Endothelial cell of umbilical vein (primary cell): ENCODE results near the gene TSPAN9. TPM values are rescaled to one million over a fixed set of nuclear protein-coding genes. Genes with fewer than 3 reads are reported as not detected.

Experiments used
- Bru-seq: library from RNA; stranded (reverse); fragments of 400-500 nt; gene quantifications from one replicate; lab custom pipeline; 2021; lab: Mats Ljungman, UMichigan
- BruChase-seq, 2 experiments: library from RNA; stranded (reverse); fragments of 400-500 nt; gene quantifications; one replicate each; lab custom pipeline; 2021; lab: Mats Ljungman, UMichigan
- BruUV-seq: library from RNA; stranded (reverse); fragments of 400-500 nt; replicated peaks from 2 replicates; lab custom pipeline; 2021; lab: Mats Ljungman, UMichigan
- CTCF ChIA-PET: fragments of 300-600, 350-600 bp; sonication (Branson Sonifier 250); formaldehyde crosslinking; loops from one replicate; lab custom pipeline; 2021; ENCODE audit warnings: antibody characterized with exemption, inconsistent platforms; lab: Charles Lee
- POLR2A ChIA-PET: fragments of 300-600, 350-600 bp; sonication (Branson Sonifier 250); formaldehyde crosslinking; loops from one replicate; lab custom pipeline; 2021; ENCODE audit warnings: antibody characterized with exemption, inconsistent platforms; lab: Charles Lee
- DNase-seq: peaks from one replicate; pipeline ENCODE4 v3.0.0-alpha.2; 2011; ENCODE audit warnings: low read depth, low spot score
- FAIRE-seq: peaks from 2 replicates; lab custom pipeline; 2011; peaks lifted over from hg19 to GRCh38; lab: Jason Lieb, UNC
- H2AFZ ChIP-seq: 2 replicates; pipeline ENCODE4 v1.6.0; 2012; ENCODE audit warnings: low read depth, low read length, control low read depth, inconsistent platforms
- H3K27ac ChIP-seq: 2 replicates; pipeline ENCODE4 v1.5.1; 2011; ENCODE audit warnings: low read depth, mild to moderate bottlenecking, control low read depth, low read length, moderate library complexity; ENCODE audit not compliant: insufficient read depth
- H3K27me3 ChIP-seq, 2 experiments: 2 replicates each; pipeline versions ENCODE4 v1.6.0 to v1.6.1; 2011; ENCODE audit warnings: low read length in 2 of 2, mixed read lengths in 1 of 2; ENCODE audit not compliant: control insufficient read depth in 2 of 2, insufficient read depth in 2 of 2
- H3K36me3 ChIP-seq, 2 experiments: 2 replicates in 1 of 2; 3 replicates in 1 of 2; pipeline ENCODE4 v1.5.1; 2011; ENCODE audit warnings: low read length in 2 of 2, mild to moderate bottlenecking in 1 of 2, moderate library complexity in 1 of 2; ENCODE audit not compliant: control insufficient read depth in 2 of 2, insufficient read depth in 2 of 2; ENCODE audit errors: extremely low read depth in 1 of 2
- H3K4me1 ChIP-seq: 3 replicates; pipeline ENCODE4 v1.5.1; 2011; ENCODE audit warnings: mild to moderate bottlenecking, low read length; ENCODE audit not compliant: control insufficient read depth, insufficient read depth; ENCODE audit errors: extremely low read depth
- H3K4me2 ChIP-seq: 2 replicates; pipeline ENCODE4 v1.6.1; 2011; ENCODE audit warnings: low read length, control low read depth, mixed read lengths; ENCODE audit not compliant: insufficient read depth
- H3K4me3 ChIP-seq, 3 experiments: fragments of 200-600 bp in 1 of 3; sonication (generic), shearing (Covaris generic) in 1 of 3; replicated peaks in 1 of 3; 2 replicates each; pipeline ENCODE4 v1.5.1; 2011 to 2016; ENCODE audit warnings: control low read depth in 3 of 3, low read length in 3 of 3, mild to moderate bottlenecking in 2 of 3, inconsistent platforms in 1 of 3, low read depth in 1 of 3, moderate library complexity in 1 of 3; ENCODE audit not compliant: insufficient read depth in 1 of 3
- H3K79me2 ChIP-seq: 2 replicates; pipeline ENCODE4 v1.6.0; 2012; ENCODE audit warnings: low read length, inconsistent platforms; ENCODE audit not compliant: control insufficient read depth, insufficient read depth
- H3K9ac ChIP-seq: replicated peaks from 2 replicates; pipeline ENCODE3; 2011; ENCODE audit warnings: low read length, control low read depth; ENCODE audit not compliant: insufficient read depth; ENCODE audit errors: extremely low read depth
- H3K9me1 ChIP-seq: replicated peaks from 3 replicates; pipeline ENCODE4 v1.6.0; 2011; ENCODE audit warnings: mild to moderate bottlenecking, low read length; ENCODE audit not compliant: control insufficient read depth, insufficient read depth; ENCODE audit errors: extremely low read depth
- H3K9me3 ChIP-seq: replicated peaks from 2 replicates; pipeline ENCODE4 v1.5.1; 2012; ENCODE audit warnings: low read length, inconsistent platforms; ENCODE audit not compliant: control insufficient read depth, insufficient read depth
- H4K20me1 ChIP-seq: replicated peaks from 2 replicates; pipeline ENCODE3; 2011; ENCODE audit warnings: mild to moderate bottlenecking, low read length; ENCODE audit not compliant: control insufficient read depth, insufficient read depth; ENCODE audit errors: extremely low read depth
- CTCF ChIP-seq, 2 donors: IDR thresholded peaks; 1 replicate in 1 of 2; 2 replicates in 1 of 2; pipeline ENCODE4 v1.5.1; 2011; ENCODE audit warnings: low read length in 2 of 2, mild to moderate bottlenecking in 2 of 2, moderate library complexity in 2 of 2, control low read depth in 1 of 2, inconsistent platforms in 1 of 2, low read depth in 1 of 2; ENCODE audit not compliant: insufficient read depth in 1 of 2; ENCODE audit errors: extremely low read depth in 1 of 2
- EZH2 ChIP-seq: IDR thresholded peaks from 2 replicates; pipeline ENCODE4 v1.6.1; 2012; ENCODE audit warnings: borderline replicate concordance, low read depth, mild to moderate bottlenecking, moderate library complexity, low read length, inconsistent platforms; ENCODE audit not compliant: severe bottlenecking
- FOS ChIP-seq: IDR thresholded peaks from 2 replicates; pipeline ENCODE4 v1.6.1; 2011; ENCODE audit warnings: mild to moderate bottlenecking, low read length, moderate library complexity, borderline replicate concordance; ENCODE audit not compliant: insufficient read depth
- GATA2 ChIP-seq: IDR thresholded peaks from 2 replicates; pipeline ENCODE4 v1.7.0; 2011; ENCODE audit warnings: low read depth, mild to moderate bottlenecking, moderate library complexity, mixed read lengths, low read length; ENCODE audit not compliant: insufficient read length, insufficient read depth
- JUN ChIP-seq: IDR thresholded peaks from 2 replicates; pipeline ENCODE4 v1.6.1; 2011; ENCODE audit warnings: borderline replicate concordance, low read depth; ENCODE audit not compliant: insufficient read length, insufficient read depth
- MAX ChIP-seq: IDR thresholded peaks from 2 replicates; pipeline ENCODE4 v1.6.1; 2011; ENCODE audit not compliant: insufficient read depth, insufficient read length
- MYC ChIP-seq: IDR thresholded peaks from one replicate; pipeline ENCODE4 v1.6.1; 2011; ENCODE audit warnings: mild to moderate bottlenecking, low read depth, low read length
- POLR2A ChIP-seq: IDR thresholded peaks from 2 replicates; pipeline ENCODE4 v1.6.1; 2012; ENCODE audit warnings: low read depth, mild to moderate bottlenecking, control low read depth, low read length
- POLR2AphosphoS5 ChIP-seq: IDR thresholded peaks from 2 replicates; pipeline ENCODE4 v1.6.1; 2012; ENCODE audit warnings: low read depth, mild to moderate bottlenecking, control low read depth, low read length, moderate library complexity; ENCODE audit not compliant: insufficient read depth
- dilution Hi-C: fragments of 300-500 bp; cut with MboI; formaldehyde crosslinking; loops from one replicate; pipeline ENCODE4 v1.15.0; 2019; ENCODE audit warnings: low sequenced_read_pairs; ENCODE audit not compliant: extremely low pct_ligation_motif_present
- intact Hi-C: fragments of 100-400 bp; cut with micrococcal nuclease; formaldehyde crosslinking; loops from one replicate; pipeline ENCODE4 v1.10.0; 2022
- long read RNA-seq: library from polyadenylated mRNA; stranded (forward); transcript quantifications from one replicate; pipeline ENCODE4 v2.0.0, GENCODE V29; 2021
- polyA minus RNA-seq, 3 experiments: library from RNA; depleted of rRNA, polyadenylated mRNA; stranded (reverse); fragments of >200 nt; gene quantifications; 1 replicate in 1 of 3; 2 replicates in 2 of 3; pipeline ENCODE4 v1.2.3, GENCODE V29; 2011
- polyA plus RNA-seq, 4 experiments: library from polyadenylated mRNA; depleted of rRNA in 3 of 4; stranded (reverse) in 3 of 4; unstranded in 1 of 4; fragments of >200 nt; gene quantifications; 2 replicates each; pipeline versions ENCODE4 v1.2.1 to v1.2.3, GENCODE V29; 2011 to 2012; ENCODE audit warnings: missing spikeins in 1 of 4
- total RNA-seq: library from RNA; stranded (reverse); gene quantifications from 2 replicates; pipeline ENCODE4 v1.2.3, GENCODE V29; 2021

The TSPAN9 gene
- total RNA-seq (55.1 and 66.8 TPM in 2 replicates), polyA plus RNA-seq (43.3 and 46.8 TPM in 2 replicates), polyA minus RNA-seq (74.6 and 116 TPM in 2 replicates), Bru-seq, nascent RNA (percentile 67 among the genes with signal in this experiment), BruChase-seq, experiment 1, labeled RNA remaining after a 6-hour chase (percentile 75 among the genes with signal in this experiment), BruChase-seq, experiment 2, labeled RNA remaining after a 2-hour chase (percentile 75 among the genes with signal in this experiment)
- 48.4 and 54.9 TPM in 2 replicates for polyA plus RNA-seq (2011; cell fraction: cytosol; rRNA removed)
- polyA plus RNA-seq (2011; cell fraction: nucleus; rRNA removed) = 58.7 and 68.7 TPM in 2 replicates
- 39.4 and 63.3 TPM in 2 replicates for polyA plus RNA-seq (2012)
- 1.0 TPM for polyA minus RNA-seq (2011; cell fraction: cytosol; rRNA and poly(A)+ RNA removed)
- polyA minus RNA-seq (2011; cell fraction: nucleus; rRNA and poly(A)+ RNA removed) = 25.0 and 34.3 TPM in 2 replicates
- long read RNA-seq, full-length matches to known transcripts = 32 of 55 reads
- long read RNA-seq, partial matches to known transcripts = 2 of 55 reads
- long read RNA-seq, other reads (novel, unspliced or antisense) = 21 of 55 reads

DNA sequence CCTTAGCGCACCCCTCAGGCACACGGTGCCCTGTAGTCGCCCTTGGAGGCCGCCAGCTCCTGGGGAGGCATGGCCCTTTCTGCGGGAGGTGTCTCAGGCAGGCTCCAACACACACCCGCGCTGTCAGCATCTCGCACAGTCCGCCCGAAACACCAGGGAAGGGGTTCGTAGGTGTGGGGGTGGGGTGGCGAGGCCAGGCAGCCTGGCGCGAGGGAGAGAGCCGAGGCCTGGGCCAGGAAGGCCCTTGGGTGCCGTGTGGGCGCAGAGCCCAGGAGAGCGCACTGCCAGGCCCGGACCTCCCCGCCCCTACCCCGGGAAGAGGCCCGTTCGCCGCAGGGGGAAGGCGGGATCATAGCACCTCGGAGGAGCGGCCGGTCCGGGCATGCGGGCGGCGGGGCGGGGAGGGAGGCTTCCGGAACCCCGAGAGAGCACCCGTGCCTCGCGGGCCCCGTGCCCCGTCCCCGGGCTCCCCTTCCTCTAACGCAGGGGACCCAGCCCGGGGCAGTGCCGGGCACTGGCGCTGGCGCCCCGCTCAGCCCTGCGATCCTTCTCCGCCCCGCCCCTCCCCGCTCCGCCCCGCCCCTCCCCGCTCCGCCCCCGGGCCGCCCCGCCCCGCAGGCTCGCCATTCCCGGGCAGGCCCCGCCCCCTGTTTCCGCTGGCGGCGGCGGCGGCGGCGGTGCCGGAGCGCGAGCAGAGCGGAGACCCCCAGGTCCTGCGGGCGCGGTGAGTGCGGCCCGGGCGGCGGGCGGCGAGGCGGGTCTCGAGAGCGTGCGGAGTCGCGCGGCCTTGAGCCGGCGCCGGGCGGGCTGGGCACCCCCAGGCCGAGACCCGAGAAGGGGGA, at the start of gene TSPAN9:
TSS of gene TSPAN9 (plus strand) at position 650 of the 842 bp plus-strand sequence. CDS start 123,815 bp downstream, outside the sequence.
- Histone ChIP-seq H3K4me3 (peak within 1 kb of the TSS; percentile 60 to 82 (median 80)), H3K4me1 (peaks cover 20% of the 10 kb centered on the region), H3K4me2 (peak within 1 kb of the TSS; percentile 97), H2AFZ (peak within 1 kb of the TSS; percentile 67), H3K27me3 (no peaks in the 10 kb centered on the region), H4K20me1 (no peaks in the 10 kb centered on the region), H3K9me3 (no peaks in the 10 kb centered on the region), H3K9me1 (no peaks in the 10 kb centered on the region), H3K36me3 (no peaks in the 10 kb centered on the region), H3K9ac (peak within 1 kb of the TSS; percentile 62), H3K27ac (peak within 1 kb of the TSS; percentile 65), H3K79me2 (peaks cover 4% of the 10 kb centered on the region)
- intact Hi-C loops = no loop called here
- BruUV-seq = TSS peak; percentile 60
- FAIRE-seq (peak; percentile 49), DNase-seq (peak; percentile 71)
- no peak for TF ChIP-seq GATA2
- ChIA-PET POLR2A (interaction anchor here (0.6 kb wide), 1 partner anchor 46 kb away, joined by 3 read pairs; no protein-coding TSS in a partner anchor), CTCF (interaction anchor here (0.9 to 9.8 kb wide), 4 partner anchors 10 to 200 kb away, joined by 3 to 222 read pairs (median 6); no protein-coding TSS in a partner anchor)
- dilution Hi-C loops = loop anchor here (10.0 kb wide), 1 partner anchor 198 kb away; no protein-coding TSS in a partner anchor

- no peak overlapping the region for H3K27ac ChIP-seq
- H3K79me2 ChIP-seq = no peaks in the 10 kb centered on the region
- H3K9me3 ChIP-seq = no peaks in the 10 kb centered on the region
- intact Hi-C loops = no loop called here
- H2AFZ ChIP-seq = no peak overlapping the region
- no peaks in the 10 kb centered on the region for H3K27me3 ChIP-seq
- peaks cover 11% of the 10 kb centered on the region for H3K4me1 ChIP-seq
- H3K9me1 ChIP-seq = no peaks in the 10 kb centered on the region
- H3K36me3 ChIP-seq = peaks cover 2 to 3% of the 10 kb centered on the region in 2 experiments
- H3K4me2 ChIP-seq = no peak overlapping the region
- no peaks in the 10 kb centered on the region for H4K20me1 ChIP-seq
- ChIA-PET POLR2A (no interaction called here), CTCF (interaction anchor here (3.9 kb wide), 1 partner anchor 14 kb away, joined by 15 read pairs; no protein-coding TSS in a partner anchor)
- no TSS peak for BruUV-seq
- no peak for TF ChIP-seq GATA2
- TF ChIP-seq EZH2 = no peak
- no peak for TF ChIP-seq POLR2AphosphoS5
- no peak for TF ChIP-seq FOS
- no peak for TF ChIP-seq JUN
- no peak for TF ChIP-seq MAX
- TF ChIP-seq MYC = no peak
- TF ChIP-seq CTCF (IDR thresholded peaks at IDR 0.05; ENCODE audit: extremely low read depth in 1 of 2, insufficient read depth in 1 of 2, low read depth in 1 of 2, low read length in 2 of 2) = no peak
- TF ChIP-seq POLR2A = no peak
- dilution Hi-C loops = no loop called here
- no peak for DNase-seq
- no peak for FAIRE-seq
- H3K4me3 ChIP-seq = no peak overlapping the region
- no peak overlapping the region for H3K9ac ChIP-seq
Observed at GRCh38 chr12:3028108-3028507, 49.1 kb upstream of the TSPAN9 start.
